MM.1S (cell line): Measurements from ENCODE around the gene ADAMTS3.

Experiments used
- EZH2 ChIP-seq: fragments of 300-600 bp; sonication (generic); optimal IDR thresholded peaks from 2 replicates; pipeline ENCODE3; 2017; ENCODE audit warnings: low read depth, mild to moderate bottlenecking, antibody characterized with exemption, low read length, mixed read lengths
- EZH2phosphoT487 ChIP-seq: fragments of 300-600 bp; sonication (generic); IDR thresholded peaks from 2 replicates; pipeline ENCODE4 v1.6.1; 2018; ENCODE audit warnings: antibody characterized with exemption, low read length
- TF ChIP-seq, protein P1 (sequence below): fragments of 300-600 bp; sonication (generic); IDR thresholded peaks from 2 replicates; pipeline ENCODE4 v1.5.1; 2016; ENCODE audit warnings: antibody characterized with exemption, low read length, mixed read lengths

DNA sequence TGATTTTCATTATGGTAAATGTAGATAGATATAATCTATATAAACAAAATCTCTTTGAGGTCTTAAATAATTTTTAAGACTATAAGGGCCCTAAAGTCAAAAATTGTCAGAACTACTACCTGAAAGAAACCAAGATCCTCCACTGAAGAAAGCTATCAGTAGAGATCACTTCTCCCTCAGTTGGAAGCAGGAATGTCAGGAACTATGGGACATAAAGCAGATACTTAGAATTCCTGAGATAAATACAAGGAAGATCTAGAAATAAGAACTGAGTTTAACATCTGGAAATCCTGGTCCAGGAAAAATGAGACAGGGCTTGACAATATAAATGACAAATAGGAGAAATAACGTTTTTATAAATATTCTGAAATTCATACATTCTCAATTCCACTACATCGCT lies 97.2 kb downstream of the ADAMTS3 start:
- no peak for TF ChIP-seq EZH2
- TF ChIP-seq, protein P1, sequence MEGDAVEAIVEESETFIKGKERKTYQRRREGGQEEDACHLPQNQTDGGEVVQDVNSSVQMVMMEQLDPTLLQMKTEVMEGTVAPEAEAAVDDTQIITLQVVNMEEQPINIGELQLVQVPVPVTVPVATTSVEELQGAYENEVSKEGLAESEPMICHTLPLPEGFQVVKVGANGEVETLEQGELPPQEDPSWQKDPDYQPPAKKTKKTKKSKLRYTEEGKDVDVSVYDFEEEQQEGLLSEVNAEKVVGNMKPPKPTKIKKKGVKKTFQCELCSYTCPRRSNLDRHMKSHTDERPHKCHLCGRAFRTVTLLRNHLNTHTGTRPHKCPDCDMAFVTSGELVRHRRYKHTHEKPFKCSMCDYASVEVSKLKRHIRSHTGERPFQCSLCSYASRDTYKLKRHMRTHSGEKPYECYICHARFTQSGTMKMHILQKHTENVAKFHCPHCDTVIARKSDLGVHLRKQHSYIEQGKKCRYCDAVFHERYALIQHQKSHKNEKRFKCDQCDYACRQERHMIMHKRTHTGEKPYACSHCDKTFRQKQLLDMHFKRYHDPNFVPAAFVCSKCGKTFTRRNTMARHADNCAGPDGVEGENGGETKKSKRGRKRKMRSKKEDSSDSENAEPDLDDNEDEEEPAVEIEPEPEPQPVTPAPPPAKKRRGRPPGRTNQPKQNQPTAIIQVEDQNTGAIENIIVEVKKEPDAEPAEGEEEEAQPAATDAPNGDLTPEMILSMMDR: no peak
- no peak for TF ChIP-seq EZH2phosphoT487
